ENCODE measurements around the gene ATP6AP1. TPM values are rescaled to one million over a fixed set of nuclear protein-coding genes. Genes with fewer than 3 reads are reported as not detected.
"Not testable (repeated sequence)": the region's sequence is repeated elsewhere in the genome, so short reads cannot be mapped to it uniquely, and the experiment has no call there.

The ATP6AP1 gene
- total RNA-seq, 1 donor from 2014 or later = 54.5 TPM

- intact Hi-C loops (cut with DNase I) = no loop called here
- Histone ChIP-seq H3K36me3 (no peaks in the 10 kb centered on the region), H3K27ac (no peak overlapping the region), H3K4me3 (no peak overlapping the region), H3K27me3 (no peaks in the 10 kb centered on the region), H3K9me3 (no peaks in the 10 kb centered on the region), H3K4me1 (peaks cover 8% of the 10 kb centered on the region)
- no peak for DNase-seq (ENCODE audit: extremely low spot score in 2 of 2)
- TF ChIP-seq, protein P1, sequence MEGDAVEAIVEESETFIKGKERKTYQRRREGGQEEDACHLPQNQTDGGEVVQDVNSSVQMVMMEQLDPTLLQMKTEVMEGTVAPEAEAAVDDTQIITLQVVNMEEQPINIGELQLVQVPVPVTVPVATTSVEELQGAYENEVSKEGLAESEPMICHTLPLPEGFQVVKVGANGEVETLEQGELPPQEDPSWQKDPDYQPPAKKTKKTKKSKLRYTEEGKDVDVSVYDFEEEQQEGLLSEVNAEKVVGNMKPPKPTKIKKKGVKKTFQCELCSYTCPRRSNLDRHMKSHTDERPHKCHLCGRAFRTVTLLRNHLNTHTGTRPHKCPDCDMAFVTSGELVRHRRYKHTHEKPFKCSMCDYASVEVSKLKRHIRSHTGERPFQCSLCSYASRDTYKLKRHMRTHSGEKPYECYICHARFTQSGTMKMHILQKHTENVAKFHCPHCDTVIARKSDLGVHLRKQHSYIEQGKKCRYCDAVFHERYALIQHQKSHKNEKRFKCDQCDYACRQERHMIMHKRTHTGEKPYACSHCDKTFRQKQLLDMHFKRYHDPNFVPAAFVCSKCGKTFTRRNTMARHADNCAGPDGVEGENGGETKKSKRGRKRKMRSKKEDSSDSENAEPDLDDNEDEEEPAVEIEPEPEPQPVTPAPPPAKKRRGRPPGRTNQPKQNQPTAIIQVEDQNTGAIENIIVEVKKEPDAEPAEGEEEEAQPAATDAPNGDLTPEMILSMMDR (IDR thresholded peaks at IDR 0.05) = no peak
- TF ChIP-seq POLR2AphosphoS5 (IDR thresholded peaks at IDR 0.05; ENCODE audit: insufficient read depth in 1 of 2, low read depth in 1 of 2) (no peak), POLR2A (IDR thresholded peaks at IDR 0.05) (no peak)
Observed at GRCh38 chrX:154384284-154384892, 44.1 kb upstream of the ATP6AP1 start.

DNA sequence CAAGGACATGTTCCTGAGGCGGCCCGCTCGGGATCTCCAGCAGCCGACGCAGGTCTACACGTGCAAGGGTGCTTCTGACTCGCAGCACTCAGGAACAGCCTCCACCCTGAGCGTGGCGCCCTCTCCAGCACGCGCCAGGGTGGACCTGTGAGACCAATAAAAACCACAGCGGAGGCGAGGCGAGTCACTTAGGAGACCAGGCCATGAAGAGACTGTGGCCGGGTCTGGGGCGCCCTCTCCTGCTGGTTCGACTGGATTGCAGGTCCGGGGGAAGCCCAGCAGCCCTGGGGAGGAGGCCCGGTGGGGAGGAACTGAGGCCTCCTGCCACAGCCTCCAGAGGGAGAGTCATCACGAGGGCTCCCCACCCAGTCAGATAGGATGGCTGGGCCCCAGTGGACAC is 40.4 kb upstream of the ATP6AP1 start:
- H3K27me3 ChIP-seq; H3K27ac ChIP-seq; H3K4me1 ChIP-seq; intact Hi-C loops (cut with DNase I); DNase-seq (ENCODE audit: extremely low spot score in 2 of 2); H3K9me3 ChIP-seq; H3K36me3 ChIP-seq; H3K4me3 ChIP-seq: not testable (repeated sequence)

DNA sequence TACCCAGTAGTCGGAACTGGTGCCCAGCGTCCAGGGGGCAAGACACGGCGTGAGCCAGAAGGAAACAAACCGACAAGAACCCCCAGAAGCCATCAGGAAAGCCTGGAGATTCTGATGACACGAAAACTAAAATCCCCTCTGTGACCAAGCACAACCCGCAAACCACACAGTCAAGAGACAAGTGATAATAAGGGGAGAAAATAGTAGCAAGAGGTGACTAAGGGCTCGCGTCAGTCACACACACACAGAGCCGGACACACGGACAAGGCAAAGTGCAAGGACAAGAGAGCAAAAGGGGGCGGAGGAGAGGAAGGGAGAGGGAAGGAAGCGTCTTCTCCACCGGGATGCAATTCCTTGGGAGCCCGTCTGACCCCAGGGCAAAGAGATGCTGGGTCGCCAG is 39.8 kb upstream of the ATP6AP1 start:
- DNase-seq (ENCODE audit: extremely low spot score in 2 of 2); H3K4me3 ChIP-seq; H3K4me1 ChIP-seq; H3K36me3 ChIP-seq; H3K27me3 ChIP-seq; H3K27ac ChIP-seq; intact Hi-C loops (cut with DNase I); H3K9me3 ChIP-seq: not testable (repeated sequence)

GRCh38 chrX:154389812-154390747 is 38.4 kb upstream of the ATP6AP1 start:
- DNase-seq (ENCODE audit: extremely low spot score in 2 of 2); H3K27me3 ChIP-seq; intact Hi-C loops (cut with DNase I); H3K27ac ChIP-seq; H3K4me3 ChIP-seq; H3K4me1 ChIP-seq; H3K36me3 ChIP-seq; H3K9me3 ChIP-seq: not testable (repeated sequence)

DNA sequence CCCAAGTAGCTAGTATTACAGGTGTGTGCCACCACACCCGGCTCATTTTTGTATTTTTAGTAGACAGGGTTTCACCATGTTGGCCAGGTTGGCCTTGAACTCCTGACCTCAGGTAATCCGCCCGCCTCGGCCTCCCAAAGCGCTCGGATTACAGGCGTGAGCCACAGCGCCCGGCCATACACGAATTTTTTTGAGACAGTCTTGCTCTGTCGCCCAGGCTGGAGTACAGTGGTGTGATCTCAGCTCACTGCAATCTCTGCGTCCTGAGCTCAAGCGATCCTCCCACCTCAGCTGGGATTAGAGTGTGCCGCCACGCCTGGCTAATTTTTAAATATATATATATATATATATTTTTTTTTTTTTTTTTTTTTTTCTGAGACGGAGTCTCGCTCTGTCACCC is 32.1 kb upstream of the ATP6AP1 start:
- DNase-seq (ENCODE audit: extremely low spot score in 2 of 2); H3K27me3 ChIP-seq; H3K9me3 ChIP-seq; H3K4me3 ChIP-seq; H3K27ac ChIP-seq: not testable (repeated sequence)
- Histone ChIP-seq H3K4me1 (peaks cover 17% of the 10 kb centered on the region), H3K36me3 (peaks cover 0 to 20% of the 10 kb centered on the region in 2 donors)
- intact Hi-C loops (cut with DNase I) = loop anchor here (5.0 kb wide), 1 partner anchor 136 kb away; no protein-coding TSS in a partner anchor

DNA sequence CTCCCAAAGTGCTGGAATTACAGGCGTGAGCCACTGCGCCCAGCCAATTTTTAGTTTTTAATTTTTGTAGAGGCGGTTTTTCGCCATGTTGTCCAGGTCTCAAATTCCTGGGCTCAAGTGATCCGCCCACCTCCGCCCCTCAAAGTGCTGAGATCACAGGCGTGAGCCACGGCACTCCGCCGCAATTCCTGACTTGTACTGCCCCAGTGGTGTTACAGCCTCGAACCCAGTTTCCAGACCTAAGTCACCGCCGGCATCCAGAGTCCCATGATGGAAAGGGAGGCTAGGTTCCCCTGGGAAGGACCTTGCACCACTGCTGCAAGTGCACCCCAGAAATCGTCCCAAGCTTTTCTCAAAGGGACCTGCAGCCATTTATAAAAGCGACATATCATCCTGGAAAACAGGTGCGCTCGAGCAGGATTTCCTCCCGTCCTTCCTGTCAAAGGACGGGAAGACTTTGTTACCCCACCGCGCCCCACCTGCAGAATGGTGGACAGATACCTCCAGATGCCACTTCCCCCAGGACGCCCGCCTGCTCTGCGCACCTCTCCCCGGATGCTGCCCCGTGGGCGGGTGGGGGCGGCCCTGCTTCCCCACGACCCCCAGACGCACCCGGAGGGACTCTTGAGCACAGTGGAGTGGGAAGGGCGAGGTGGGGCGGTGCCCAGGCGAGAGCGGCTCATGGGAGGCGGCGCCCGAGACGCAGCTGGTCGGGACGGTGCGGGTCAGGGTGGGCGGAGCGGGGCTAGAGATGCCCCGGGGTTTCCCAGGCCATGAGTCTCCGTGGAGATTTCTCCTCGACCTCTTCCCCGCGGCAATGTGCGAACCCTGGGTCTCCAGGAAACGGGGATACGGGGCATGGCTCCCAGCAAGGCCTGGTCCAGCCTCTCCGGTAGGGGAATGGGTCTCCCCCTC is 31.2 kb upstream of the ATP6AP1 start:
- no peak for DNase-seq (ENCODE audit: extremely low spot score in 2 of 2)
- intact Hi-C loops (cut with DNase I) = loop anchor here (5.0 kb wide), 1 partner anchor 135 kb away; no protein-coding TSS in a partner anchor
- TF ChIP-seq, protein P1 (IDR thresholded peaks at IDR 0.05) = no peak
- TF ChIP-seq POLR2A (IDR thresholded peaks at IDR 0.05) (peak in 1 of 2 donors; percentile 30), POLR2AphosphoS5 (IDR thresholded peaks at IDR 0.05; ENCODE audit: insufficient read depth in 1 of 2, low read depth in 1 of 2) (no peak)

More for the DNA sequence above, 31.2 kb upstream of the ATP6AP1 start:
- peaks cover 21% of the 10 kb centered on the region for H3K4me1 ChIP-seq
- H3K27ac ChIP-seq = peak overlapping the region; percentile 88
- peaks cover 0 to 20% of the 10 kb centered on the region in 2 donors for H3K36me3 ChIP-seq
- no peaks in the 10 kb centered on the region for H3K27me3 ChIP-seq
- H3K9me3 ChIP-seq = no peaks in the 10 kb centered on the region
- peak overlapping the region; percentile 65 to 69 for H3K4me3 ChIP-seq
